ENCODE measurements around the gene HTR3B. TPM values are rescaled to one million over a fixed set of nuclear protein-coding genes. Genes with fewer than 3 reads are reported as not detected.
"Not testable (repeated sequence)": the region's sequence is repeated elsewhere in the genome, so short reads cannot be mapped to it uniquely, and the experiment has no call there.

Gene HTR3B
- total and polyA plus RNA-seq, 7 donors = 0.07 TPM; not detected in 6

- 44 to 70% methylated on average over 4 of the region's 4 CpGs for WGBS, 2 donors
- no peaks in the 10 kb centered on the region for H3K9me3 ChIP-seq
- intact Hi-C loops (cut with DNase I) = no loop called here
- no peak overlapping the region for H3K27ac ChIP-seq
- DNase-seq = no peak
- no peaks in the 10 kb centered on the region for H3K27me3 ChIP-seq
- H3K36me3 ChIP-seq = no peaks in the 10 kb centered on the region
- TF ChIP-seq, protein P1, sequence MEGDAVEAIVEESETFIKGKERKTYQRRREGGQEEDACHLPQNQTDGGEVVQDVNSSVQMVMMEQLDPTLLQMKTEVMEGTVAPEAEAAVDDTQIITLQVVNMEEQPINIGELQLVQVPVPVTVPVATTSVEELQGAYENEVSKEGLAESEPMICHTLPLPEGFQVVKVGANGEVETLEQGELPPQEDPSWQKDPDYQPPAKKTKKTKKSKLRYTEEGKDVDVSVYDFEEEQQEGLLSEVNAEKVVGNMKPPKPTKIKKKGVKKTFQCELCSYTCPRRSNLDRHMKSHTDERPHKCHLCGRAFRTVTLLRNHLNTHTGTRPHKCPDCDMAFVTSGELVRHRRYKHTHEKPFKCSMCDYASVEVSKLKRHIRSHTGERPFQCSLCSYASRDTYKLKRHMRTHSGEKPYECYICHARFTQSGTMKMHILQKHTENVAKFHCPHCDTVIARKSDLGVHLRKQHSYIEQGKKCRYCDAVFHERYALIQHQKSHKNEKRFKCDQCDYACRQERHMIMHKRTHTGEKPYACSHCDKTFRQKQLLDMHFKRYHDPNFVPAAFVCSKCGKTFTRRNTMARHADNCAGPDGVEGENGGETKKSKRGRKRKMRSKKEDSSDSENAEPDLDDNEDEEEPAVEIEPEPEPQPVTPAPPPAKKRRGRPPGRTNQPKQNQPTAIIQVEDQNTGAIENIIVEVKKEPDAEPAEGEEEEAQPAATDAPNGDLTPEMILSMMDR (IDR thresholded peaks at IDR 0.05) = no peak
- TF ChIP-seq POLR2AphosphoS5 (IDR thresholded peaks at IDR 0.05) (no peak), POLR2A (IDR thresholded peaks at IDR 0.05) (no peak), EP300 (IDR thresholded peaks at IDR 0.05) (no peak)
- H3K4me3 ChIP-seq = no peak overlapping the region
- no peaks in the 10 kb centered on the region for H3K4me1 ChIP-seq
These were observed 30.2 kb downstream of the HTR3B start for GRCh38 chr11:113934761-113935160.

- no peak for DNase-seq
- intact Hi-C loops (cut with DNase I) = no loop called here
- no peaks in the 10 kb centered on the region for H3K27me3 ChIP-seq
- H3K27ac ChIP-seq = no peak overlapping the region
- TF ChIP-seq, protein P1 (IDR thresholded peaks at IDR 0.05) = no peak
- TF ChIP-seq EP300 (IDR thresholded peaks at IDR 0.05) (no peak), POLR2A (IDR thresholded peaks at IDR 0.05) (no peak), POLR2AphosphoS5 (IDR thresholded peaks at IDR 0.05) (no peak)
- H3K36me3 ChIP-seq = no peaks in the 10 kb centered on the region
- WGBS, 2 donors = 63 to 74% methylated on average over 4 of the region's 4 CpGs
- H3K9me3 ChIP-seq = no peaks in the 10 kb centered on the region
- H3K4me3 ChIP-seq = no peak overlapping the region
- no peaks in the 10 kb centered on the region for H3K4me1 ChIP-seq
These were observed 31.3 kb downstream of the HTR3B start for GRCh38 chr11:113935858-113936257.

DNA sequence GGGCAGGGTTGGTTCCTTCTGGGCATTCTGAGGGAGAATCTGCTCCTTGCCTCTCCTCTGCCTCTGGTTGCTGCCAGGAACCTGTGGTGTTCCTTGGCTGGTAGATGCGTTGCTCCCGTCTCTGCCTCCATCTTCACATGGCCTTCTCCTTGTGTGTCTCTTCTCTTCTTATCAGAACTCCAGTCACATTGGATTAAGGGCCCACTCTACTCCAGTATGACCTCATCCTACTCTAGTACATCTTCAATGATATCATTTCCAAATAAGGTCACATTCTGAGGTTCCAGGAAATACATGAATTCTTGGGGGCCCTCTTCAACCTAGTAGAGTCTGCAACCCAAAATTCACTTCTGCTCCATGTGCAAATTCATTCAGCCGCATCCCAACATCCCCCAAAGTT lies 33.3 kb downstream of the HTR3B start:
- Histone ChIP-seq H3K9me3 (no peaks in the 10 kb centered on the region), H3K27ac (no peak overlapping the region), H3K4me1 (no peaks in the 10 kb centered on the region), H3K36me3 (no peaks in the 10 kb centered on the region), H3K4me3 (no peak overlapping the region), H3K27me3 (no peaks in the 10 kb centered on the region)
- DNase-seq = no peak
- intact Hi-C loops (cut with DNase I) = no loop called here
- TF ChIP-seq, protein P1 (IDR thresholded peaks at IDR 0.05) = no peak
- TF ChIP-seq POLR2A (IDR thresholded peaks at IDR 0.05) (no peak), EP300 (IDR thresholded peaks at IDR 0.05) (no peak), POLR2AphosphoS5 (IDR thresholded peaks at IDR 0.05) (no peak)
- 86 to 95% methylated on average over 3 of the region's 3 CpGs for WGBS, 2 donors

DNA sequence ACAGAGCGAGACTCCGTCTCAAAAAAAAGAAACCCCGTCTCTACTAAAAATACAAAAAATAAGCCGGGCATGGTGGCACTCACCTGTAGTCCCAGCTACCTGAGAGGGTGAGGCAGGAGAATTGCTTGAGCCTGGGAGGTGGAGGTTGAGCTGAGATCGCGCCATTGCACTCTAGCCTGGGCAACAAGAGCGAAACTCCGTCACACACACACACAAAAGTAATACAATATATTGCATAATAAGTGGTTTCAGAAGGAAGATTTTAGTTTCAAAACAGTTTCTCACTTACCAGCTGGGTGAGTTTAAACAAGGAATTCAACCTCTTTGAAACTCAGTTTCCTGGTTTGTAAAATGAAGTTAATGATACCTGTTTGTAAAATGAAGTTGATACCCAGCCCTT lies 37.7 kb downstream of the HTR3B start:
- H3K27ac ChIP-seq = no peak overlapping the region
- intact Hi-C loops (cut with DNase I) = no loop called here
- H3K27me3 ChIP-seq = no peaks in the 10 kb centered on the region
- 85 to 95% methylated on average over 8 of the region's 8 CpGs for WGBS, 2 donors
- TF ChIP-seq EP300 (IDR thresholded peaks at IDR 0.05) (no peak), POLR2AphosphoS5 (IDR thresholded peaks at IDR 0.05) (no peak), POLR2A (IDR thresholded peaks at IDR 0.05) (no peak)
- TF ChIP-seq, protein P1 (IDR thresholded peaks at IDR 0.05) = no peak
- no peaks in the 10 kb centered on the region for H3K36me3 ChIP-seq
- no peaks in the 10 kb centered on the region for H3K9me3 ChIP-seq
- DNase-seq = no peak
- no peaks in the 10 kb centered on the region for H3K4me1 ChIP-seq
- no peak overlapping the region for H3K4me3 ChIP-seq

DNA sequence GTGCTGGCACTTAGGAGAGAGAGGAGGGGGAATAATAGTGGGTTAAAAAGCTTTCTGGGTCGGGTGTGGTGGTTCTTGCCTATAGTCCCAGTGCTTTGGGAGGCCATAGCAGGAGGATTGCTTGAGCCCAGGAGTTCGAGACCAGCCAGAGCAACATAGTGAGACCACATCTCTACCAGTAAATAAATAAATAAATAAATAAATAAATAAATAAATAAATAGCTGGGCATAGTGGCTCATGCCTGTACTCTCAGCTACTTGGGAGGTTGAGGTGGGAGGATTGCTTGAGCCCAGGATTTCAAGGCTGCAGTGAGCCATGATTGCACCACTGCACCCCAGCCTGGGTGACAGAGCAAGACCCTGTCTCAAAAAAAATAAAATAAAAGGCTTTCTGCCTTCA lies 41.6 kb downstream of the HTR3B start:
- H3K36me3 ChIP-seq; H3K4me3 ChIP-seq; H3K27me3 ChIP-seq; H3K9me3 ChIP-seq; H3K4me1 ChIP-seq; H3K27ac ChIP-seq; DNase-seq; intact Hi-C loops (cut with DNase I): not testable (repeated sequence)
- WGBS, 2 donors = 69 to 76% methylated on average over 2 of the region's 2 CpGs
